ENCODE results near the gene AZU1. TPM values are rescaled to one million over a fixed set of nuclear protein-coding genes. Genes with fewer than 3 reads are reported as not detected.

AZU1 gene
- total and polyA plus RNA-seq, 2 of the 8 experiments (the other 6 are each of a cell fraction or from before 2014, with no cell fraction given) = 0.80 to 1.3 TPM

DNA sequence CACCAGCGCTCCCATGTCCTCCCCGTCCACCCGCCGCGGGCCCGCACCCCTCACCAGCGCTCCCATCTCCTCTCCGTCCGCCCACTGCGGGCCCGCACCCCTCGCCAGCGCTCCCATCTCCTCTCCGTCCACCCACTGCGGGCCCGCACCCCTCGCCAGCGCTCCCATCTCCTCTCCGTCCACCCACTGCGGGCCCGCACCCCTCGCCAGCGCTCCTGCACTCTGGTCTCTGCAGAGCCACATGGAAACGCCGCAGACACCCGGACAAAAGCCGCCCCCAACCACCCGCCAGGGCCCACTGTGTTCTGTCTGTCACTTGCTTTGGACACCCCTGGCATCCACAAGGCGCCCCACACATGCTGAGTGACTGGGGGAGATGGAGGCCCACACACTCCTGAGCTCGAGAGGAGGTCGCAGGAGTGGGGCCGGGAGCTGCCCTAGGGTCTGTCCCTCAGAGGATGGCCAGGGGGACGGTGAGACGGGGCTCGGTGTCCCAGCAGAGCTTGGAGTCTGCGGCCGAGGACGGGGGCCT is 39.2 kb downstream of the AZU1 start:
- ChIA-PET POLR2A (ENCODE audit: partially characterized antibody) (interaction anchor here (0.7 to 1.3 kb wide), 3 partner anchors 32 to 66 kb away, joined by 3 to 5 read pairs (median 5); no protein-coding TSS in a partner anchor), CTCF (ENCODE audit: partially characterized antibody) (interaction anchor here (0.6 to 2.6 kb wide), 15 partner anchors 8 to 372 kb away, joined by 3 to 9 read pairs (median 4); partner anchors contain the start of gene MISP)
- Histone ChIP-seq H3K18ac (ENCODE audit: extremely low read depth, low read length) (no peak overlapping the region; the same call in 1 of the 2 replicates), H2AFZ (ENCODE audit: low read length) (no peak overlapping the region), H2BK120ac (replicated peaks; ENCODE audit: low read depth, low read length) (no peak overlapping the region), H2BK15ac (ENCODE audit: low read length) (no peak overlapping the region), H3K27me3 (replicated peaks in 1 of 4; ENCODE audit: control insufficient read depth in 3 of 4, extremely low read depth in 1 of 4, insufficient read depth in 3 of 4, low read length in 3 of 4) (peaks cover 0 to 5% (median 0%) of the 10 kb centered on the region in 4 experiments; a peak in 2 of 7 replicates), H3K79me1 (ENCODE audit: low read depth, low read length) (no peaks in the 10 kb centered on the region; the same call in 1 of the 2 replicates), H3K14ac (ENCODE audit: insufficient read length) (no peak overlapping the region), H3K79me2 (ENCODE audit: control insufficient read depth in 1 of 2, insufficient read depth in 2 of 2, low read length in 2 of 2) (no peaks in the 10 kb centered on the region), H3K4me1 (replicated peaks in 1 of 4; ENCODE audit: control insufficient read depth in 3 of 4, insufficient read depth in 4 of 4, low read length in 3 of 4) (peaks cover 0 to 14% (median 4%) of the 10 kb centered on the region in 4 experiments; a peak in 6 of 7 replicates), H2BK20ac (ENCODE audit: low read length) (no peak overlapping the region), H4K91ac (replicated peaks; ENCODE audit: insufficient read length, low read length) (no peak overlapping the region), H3K23me2 (ENCODE audit: low read depth, low read length) (peaks cover 5% of the 10 kb centered on the region; the same call in 1 of the 2 replicates), H3K4me2 (ENCODE audit: insufficient read depth in 1 of 2, low read depth in 2 of 2, low read length in 2 of 2) (peak overlapping the region in 1 of 2 experiments; percentile 35; a peak in 1 of 4 replicates), H3K9ac (replicated peaks in 1 of 4; ENCODE audit: extremely low read depth in 1 of 4, low read depth in 3 of 4, low read length in 3 of 4) (no peak overlapping the region), H3K36me3 (ENCODE audit: control insufficient read depth in 2 of 4, insufficient read depth in 4 of 4, low read length in 3 of 4) (peaks cover 0 to 12% (median 0%) of the 10 kb centered on the region in 4 experiments; a peak in 2 of 8 replicates), H2AK5ac (ENCODE audit: low read depth, low read length) (no peak overlapping the region), H3K4ac (replicated peaks; ENCODE audit: insufficient read length, low read depth, low read length) (no peak overlapping the region), H3K9me3 (ENCODE audit: insufficient read depth in 2 of 2, low read depth in 1 of 2, low read length in 1 of 2) (peaks cover 0 to under 1% of the 10 kb centered on the region in 2 experiments; a peak in 1 of 4 replicates), H4K20me1 (replicated peaks in 1 of 2; ENCODE audit: control insufficient read depth in 1 of 2, insufficient read depth in 2 of 2, low read length in 2 of 2) (peaks cover 4 to 8% of the 10 kb centered on the region in 2 experiments), H3K23ac (ENCODE audit: insufficient read length) (no peak overlapping the region), H2BK12ac (ENCODE audit: low read depth, low read length) (no peak overlapping the region), H4K5ac (ENCODE audit: insufficient read length, low read depth, low read length) (no peak overlapping the region), H2BK5ac (ENCODE audit: low read depth, low read length) (no peak overlapping the region), H3K27ac (ENCODE audit: low read depth, low read length) (no peak overlapping the region), H3K4me3 (ENCODE audit: extremely low read depth in 1 of 4, insufficient read depth in 2 of 4, low read depth in 3 of 4, low read length in 4 of 4) (no peak overlapping the region), H4K8ac (ENCODE audit: extremely low read depth, insufficient read depth, low read length) (no peak overlapping the region; the same call in 1 of the 2 replicates), H3K56ac (replicated peaks; ENCODE audit: insufficient read length, low read depth, low read length) (no peak overlapping the region)
- TF ChIP-seq GTF2F1 (IDR thresholded peaks at IDR 0.05; ENCODE audit: borderline replicate concordance, low read depth, low read length) (no peak), RAD21 (IDR thresholded peaks at IDR 0.05 in 1 of 2, conservative IDR thresholded peaks at IDR 0.05 in 1 of 2; ENCODE audit: low read depth in 2 of 2, low read length in 2 of 2) (no peak), BRCA1 (IDR thresholded peaks at IDR 0.05; ENCODE audit: low read depth, low read length) (no peak), CTCF (IDR thresholded peaks at IDR 0.05; ENCODE audit: control extremely low read depth in 1 of 3, insufficient read depth in 1 of 3, low read depth in 1 of 3, low read length in 3 of 3) (no peak), SAP30 (IDR thresholded peaks at IDR 0.05; ENCODE audit: insufficient read depth, insufficient replicate concordance, low read length) (no peak), POLR2A (IDR thresholded peaks at IDR 0.05; ENCODE audit: control extremely low read depth in 1 of 2, low read depth in 2 of 2, low read length in 2 of 2) (no peak)
- WGBS, 2 experiments (ENCODE audit: extremely low coverage in 1 of 2, insufficient coverage in 1 of 2, insufficient read length in 1 of 2, insufficient replicate concordance in 2 of 2, low coverage in 1 of 2, low lambda C conversion rate in 2 of 2, missing lambda C conversion rate in 1 of 2) = 82% methylated on average over 32 of the region's 38 CpGs; no CpG with 5 or more reads in 1 of the 2 experiments
- DNase-seq (ENCODE audit: low read depth in 1 of 2, low spot score in 2 of 2) (no peak), FAIRE-seq (no peak)
